HepG2 (cell line): ENCODE data around the gene C6orf136. TPM values are rescaled to one million over a fixed set of nuclear protein-coding genes. Genes with fewer than 3 reads are reported as not detected.
A peak's percentile ranks its signal among the peaks of the same experiment; 100 is the strongest.

Source experiments
- CEBPG ChIP-seq: IDR thresholded peaks from 2 replicates; pipeline ENCODE4 v1.6.1; 2016
- CTCF ChIP-seq: sonication (generic); formaldehyde crosslinking; IDR thresholded peaks from 2 replicates; pipeline ENCODE4 v1.5.0; 2020; ENCODE audit warnings: mild to moderate bottlenecking, missing genetic modification reagents, moderate library complexity
- DMTF1 ChIP-seq: sonication (generic); formaldehyde crosslinking; IDR thresholded peaks from 2 replicates; pipeline ENCODE4 v1.4.0; 2020; ENCODE audit warnings: mild to moderate bottlenecking, missing genetic modification reagents
- FOXC1 ChIP-seq: sonication (generic); formaldehyde crosslinking; IDR thresholded peaks from 2 replicates; pipeline ENCODE4 v1.8.0; 2022; ENCODE audit warnings: mild to moderate bottlenecking, missing genetic modification reagents, borderline replicate concordance
- GLI4 ChIP-seq: sonication (generic); formaldehyde crosslinking; IDR thresholded peaks from 2 replicates; pipeline ENCODE4 v1.5.1; 2020; ENCODE audit warnings: missing genetic modification reagents, mild to moderate bottlenecking, moderate library complexity, borderline replicate concordance
- NFYC ChIP-seq: IDR thresholded peaks from 2 replicates; pipeline ENCODE4 v1.6.1; 2016; ENCODE audit warnings: missing genetic modification reagents, missing compliant biosample characterization
- PRPF4 ChIP-seq: fragments of 200-400 bp; formaldehyde crosslinking; IDR thresholded peaks from 2 replicates; pipeline ENCODE4 v1.6.1; 2016; ENCODE audit warnings: low read length, low read depth; ENCODE audit not compliant: poor library complexity, severe bottlenecking
- RORA ChIP-seq: sonication (generic); formaldehyde crosslinking; IDR thresholded peaks from 2 replicates; pipeline ENCODE4 v1.5.0; 2020; ENCODE audit warnings: mild to moderate bottlenecking, missing genetic modification reagents, moderate library complexity
- SUZ12 ChIP-seq: fragments of 150-350 bp; IDR thresholded peaks from 2 replicates; pipeline ENCODE4 v1.6.1; 2014; ENCODE audit warnings: low read depth, low read length
- ZNF383 ChIP-seq: sonication (generic); formaldehyde crosslinking; IDR thresholded peaks from 2 replicates; pipeline ENCODE4 v1.4.0; 2020; ENCODE audit warnings: missing genetic modification reagents, mild to moderate bottlenecking, borderline replicate concordance
- ZNF737 ChIP-seq: sonication (generic); formaldehyde crosslinking; IDR thresholded peaks from 2 replicates; pipeline ENCODE4 v1.5.0; 2020; ENCODE audit warnings: missing genetic modification reagents, mild to moderate bottlenecking, borderline replicate concordance
- polyA plus RNA-seq, 8 experiments: library from polyadenylated mRNA; depleted of rRNA in 3 of 8; stranded (reverse) in 7 of 8; unstranded in 1 of 8; fragments of >200 nt; fragmentation: Illumina TruSeq in 4 of 8; extraction: Trizol in 4 of 8; gene quantifications; 2 replicates each; pipeline versions ENCODE4 v1.2.1 to v1.2.3, GENCODE V29; 2011 to 2016; ENCODE audit warnings: low read depth in 4 of 8, missing spikeins in 1 of 8, mixed read lengths in 1 of 8; ENCODE audit not compliant: insufficient read depth in 1 of 8
- total RNA-seq, 5 experiments: library from RNA; depleted of rRNA; stranded (reverse); fragments of >200 nt; fragmentation: Illumina TruSeq; extraction: Trizol; gene quantifications; 2 replicates each; pipeline ENCODE4 v1.2.3, GENCODE V29; 2016; ENCODE audit warnings: low read depth in 1 of 5
- TF ChIP-seq, protein P1 (sequence below): sonication (generic); formaldehyde crosslinking; IDR thresholded peaks from 2 replicates; pipeline ENCODE4 v1.4.0; 2020; ENCODE audit warnings: mild to moderate bottlenecking, missing genetic modification reagents
- TF ChIP-seq, protein P2 (sequence below): sonication (generic); formaldehyde crosslinking; IDR thresholded peaks from 2 replicates; pipeline ENCODE4 v1.4.0; 2020; ENCODE audit warnings: low read depth, missing genetic modification reagents
- TF ChIP-seq, protein P3 (sequence below): sonication (generic); formaldehyde crosslinking; conservative IDR thresholded peaks from 2 replicates; pipeline ENCODE4 v1.4.0; 2020; ENCODE audit warnings: missing genetic modification reagents

Gene C6orf136
- total and polyA plus RNA-seq, 2 of the 13 experiments (the other 11 are each of a cell fraction or from before 2014, with no cell fraction given): 12.0 to 26.2 TPM

DNA sequence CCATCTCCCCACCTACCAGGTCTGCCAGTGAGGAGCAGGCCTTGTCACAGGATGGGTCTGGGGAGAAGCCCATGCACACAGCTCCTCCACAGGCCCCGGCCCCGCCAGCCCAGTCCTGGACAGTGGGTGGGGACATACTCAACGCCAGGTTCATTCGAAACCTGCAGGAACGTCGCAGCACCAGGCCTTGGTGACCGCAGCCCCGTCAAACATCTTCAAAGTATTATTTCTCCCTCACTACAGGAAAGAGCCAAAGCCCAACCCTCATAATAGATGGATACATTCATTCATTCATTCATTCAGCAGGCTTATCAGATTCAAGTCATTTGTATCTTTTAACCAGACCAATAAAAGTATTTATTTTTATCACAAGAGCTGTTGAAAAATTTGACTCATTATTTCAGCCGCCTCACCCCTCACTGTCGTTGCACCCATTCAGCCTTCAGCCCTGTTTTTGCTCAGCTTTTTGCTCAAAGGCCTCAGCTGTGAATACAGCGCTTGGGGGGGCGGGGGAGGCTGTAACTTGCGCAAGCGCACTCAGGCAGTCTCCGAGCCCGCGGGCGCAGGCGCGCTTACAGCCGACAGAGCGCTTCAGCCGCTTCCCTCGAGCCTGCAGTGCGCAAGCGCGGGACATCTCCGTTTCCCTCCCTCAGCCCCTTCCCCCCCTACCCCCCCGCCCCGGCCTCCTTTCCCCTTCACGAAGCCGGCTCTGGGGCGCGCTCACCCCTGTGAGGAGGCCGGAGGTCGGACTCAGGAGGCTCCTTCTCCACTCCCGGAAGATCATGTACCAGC lies at the start of gene C6orf136 (continued):
- 0 out of 2 replicates have a peak, but pooled peaks have one; percentile 10 for TF ChIP-seq CTCF (CRISPR knock-in tag)
- TF ChIP-seq RORA (CRISPR knock-in tag): no peak
- TF ChIP-seq GLI4: no peak
- TF ChIP-seq, protein P1, sequence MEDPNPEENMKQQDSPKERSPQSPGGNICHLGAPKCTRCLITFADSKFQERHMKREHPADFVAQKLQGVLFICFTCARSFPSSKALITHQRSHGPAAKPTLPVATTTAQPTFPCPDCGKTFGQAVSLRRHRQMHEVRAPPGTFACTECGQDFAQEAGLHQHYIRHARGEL (CRISPR knock-in tag): peak; percentile 71; the same call in 1 of the 2 replicates
- no peak for TF ChIP-seq ZNF737 (CRISPR knock-in tag)
- no peak for TF ChIP-seq FOXC1
- TF ChIP-seq CEBPG (CRISPR knock-in tag): peak; percentile 73
- TF ChIP-seq, protein P2, sequence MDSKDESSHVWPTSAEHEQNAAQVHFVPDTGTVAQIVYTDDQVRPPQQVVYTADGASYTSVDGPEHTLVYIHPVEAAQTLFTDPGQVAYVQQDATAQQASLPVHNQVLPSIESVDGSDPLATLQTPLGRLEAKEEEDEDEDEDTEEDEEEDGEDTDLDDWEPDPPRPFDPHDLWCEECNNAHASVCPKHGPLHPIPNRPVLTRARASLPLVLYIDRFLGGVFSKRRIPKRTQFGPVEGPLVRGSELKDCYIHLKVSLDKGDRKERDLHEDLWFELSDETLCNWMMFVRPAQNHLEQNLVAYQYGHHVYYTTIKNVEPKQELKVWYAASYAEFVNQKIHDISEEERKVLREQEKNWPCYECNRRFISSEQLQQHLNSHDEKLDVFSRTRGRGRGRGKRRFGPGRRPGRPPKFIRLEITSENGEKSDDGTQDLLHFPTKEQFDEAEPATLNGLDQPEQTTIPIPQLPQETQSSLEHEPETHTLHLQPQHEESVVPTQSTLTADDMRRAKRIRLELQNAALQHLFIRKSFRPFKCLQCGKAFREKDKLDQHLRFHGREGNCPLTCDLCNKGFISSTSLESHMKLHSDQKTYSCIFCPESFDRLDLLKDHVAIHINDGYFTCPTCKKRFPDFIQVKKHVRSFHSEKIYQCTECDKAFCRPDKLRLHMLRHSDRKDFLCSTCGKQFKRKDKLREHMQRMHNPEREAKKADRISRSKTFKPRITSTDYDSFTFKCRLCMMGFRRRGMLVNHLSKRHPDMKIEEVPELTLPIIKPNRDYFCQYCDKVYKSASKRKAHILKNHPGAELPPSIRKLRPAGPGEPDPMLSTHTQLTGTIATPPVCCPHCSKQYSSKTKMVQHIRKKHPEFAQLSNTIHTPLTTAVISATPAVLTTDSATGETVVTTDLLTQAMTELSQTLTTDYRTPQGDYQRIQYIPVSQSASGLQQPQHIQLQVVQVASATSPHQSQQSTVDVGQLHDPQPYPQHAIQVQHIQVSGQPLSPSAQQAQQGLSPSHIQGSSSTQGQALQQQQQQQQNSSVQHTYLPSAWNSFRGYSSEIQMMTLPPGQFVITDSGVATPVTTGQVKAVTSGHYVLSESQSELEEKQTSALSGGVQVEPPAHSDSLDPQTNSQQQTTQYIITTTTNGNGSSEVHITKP (CRISPR knock-in tag): 0 out of 2 replicates have a peak, but pooled peaks have one; percentile 19
- 0 out of 2 replicates have a peak, but pooled peaks have one; percentile 15 for TF ChIP-seq DMTF1
- 0 out of 2 replicates have a peak, but pooled peaks have one; percentile 14 for TF ChIP-seq NFYC (CRISPR knock-in tag)
- TF ChIP-seq, protein P3, sequence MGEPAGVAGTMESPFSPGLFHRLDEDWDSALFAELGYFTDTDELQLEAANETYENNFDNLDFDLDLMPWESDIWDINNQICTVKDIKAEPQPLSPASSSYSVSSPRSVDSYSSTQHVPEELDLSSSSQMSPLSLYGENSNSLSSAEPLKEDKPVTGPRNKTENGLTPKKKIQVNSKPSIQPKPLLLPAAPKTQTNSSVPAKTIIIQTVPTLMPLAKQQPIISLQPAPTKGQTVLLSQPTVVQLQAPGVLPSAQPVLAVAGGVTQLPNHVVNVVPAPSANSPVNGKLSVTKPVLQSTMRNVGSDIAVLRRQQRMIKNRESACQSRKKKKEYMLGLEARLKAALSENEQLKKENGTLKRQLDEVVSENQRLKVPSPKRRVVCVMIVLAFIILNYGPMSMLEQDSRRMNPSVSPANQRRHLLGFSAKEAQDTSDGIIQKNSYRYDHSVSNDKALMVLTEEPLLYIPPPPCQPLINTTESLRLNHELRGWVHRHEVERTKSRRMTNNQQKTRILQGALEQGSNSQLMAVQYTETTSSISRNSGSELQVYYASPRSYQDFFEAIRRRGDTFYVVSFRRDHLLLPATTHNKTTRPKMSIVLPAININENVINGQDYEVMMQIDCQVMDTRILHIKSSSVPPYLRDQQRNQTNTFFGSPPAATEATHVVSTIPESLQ (CRISPR knock-in tag): 0 out of 2 replicates have a peak, but pooled peaks have one; percentile 25
- no peak for TF ChIP-seq ZNF383 (CRISPR knock-in tag)
- TF ChIP-seq PRPF4: peak; percentile 25
- peak; percentile 10; the same call in 1 of the 2 replicates for TF ChIP-seq SUZ12
